Bronchial epithelial cell (primary cell): ENCODE measurements around the gene MCF2L2. TPM values are rescaled to one million over a fixed set of nuclear protein-coding genes. Genes with fewer than 3 reads are reported as not detected.
A peak's percentile ranks its signal among the peaks of the same experiment; 100 is the strongest.

Experiments
- DNase-seq: peaks from one replicate; pipeline ENCODE4 v3.0.0-alpha.2; 2010; ENCODE audit warnings: low read depth
- FAIRE-seq: peaks from 2 replicates; lab custom pipeline; 2011; peaks lifted over from hg19 to GRCh38; lab: Jason Lieb, UNC
- H3K27me3 ChIP-seq: 2 replicates; pipeline ENCODE4 v1.5.1; 2011; ENCODE audit warnings: low read length; ENCODE audit not compliant: control insufficient read depth, insufficient read depth
- H3K36me3 ChIP-seq: 2 replicates; pipeline ENCODE4 v1.5.1; 2011; ENCODE audit warnings: low read length; ENCODE audit not compliant: control insufficient read depth, insufficient read depth
- H3K4me3 ChIP-seq: 2 replicates; pipeline ENCODE4 v1.5.1; 2011; ENCODE audit warnings: mild to moderate bottlenecking, low read depth, low read length, control low read depth
- CTCF ChIP-seq: IDR thresholded peaks from 2 replicates; pipeline ENCODE4 v1.5.1; 2011; ENCODE audit warnings: mild to moderate bottlenecking, moderate library complexity, low read length, control low read depth, inconsistent platforms; ENCODE audit not compliant: insufficient read depth, severe bottlenecking
- total RNA-seq: library from RNA; depleted of rRNA; stranded (reverse); fragments of >200 nt; gene quantifications from 2 replicates; pipeline ENCODE4 v1.2.1, GENCODE V29; 2014

Gene MCF2L2
- total RNA-seq, 1 donor from 2014 or later = 0.26 TPM

- TF ChIP-seq CTCF = no peak
- Histone ChIP-seq H3K36me3 (no peaks in the 10 kb centered on the region), H3K4me3 (no peak overlapping the region), H3K27me3 (no peaks in the 10 kb centered on the region)
- no peak for FAIRE-seq
- DNase-seq = no peak
These were observed 179.3 kb downstream of the MCF2L2 start for GRCh38 chr3:183249006-183249718.

GRCh38 chr3:183247011-183247589 is 181.3 kb downstream of the MCF2L2 start:
- H3K4me3 ChIP-seq = no peak overlapping the region

GRCh38 chr3:183244981-183245476 is 183.4 kb downstream of the MCF2L2 start:
- no peaks in the 10 kb centered on the region for H3K27me3 ChIP-seq
- no peaks in the 10 kb centered on the region for H3K36me3 ChIP-seq
- FAIRE-seq (no peak), DNase-seq (no peak)
- no peak overlapping the region for H3K4me3 ChIP-seq
- TF ChIP-seq CTCF = no peak

More at GRCh38 chr3:183247011-183247589, 181.3 kb downstream of the MCF2L2 start:
- FAIRE-seq (no peak), DNase-seq (no peak)
- TF ChIP-seq CTCF = no peak
- H3K27me3 ChIP-seq = no peaks in the 10 kb centered on the region
- H3K36me3 ChIP-seq = no peaks in the 10 kb centered on the region

- Histone ChIP-seq H3K4me3 (no peak overlapping the region), H3K27me3 (no peaks in the 10 kb centered on the region), H3K36me3 (no peaks in the 10 kb centered on the region)
- DNase-seq (peak; percentile 61), FAIRE-seq (no peak)
- TF ChIP-seq CTCF = no peak
These were observed 184.2 kb downstream of the MCF2L2 start for GRCh38 chr3:183244219-183244618.

GRCh38 chr3:183242431-183242830 is 186.0 kb downstream of the MCF2L2 start:
- Histone ChIP-seq H3K27me3 (no peaks in the 10 kb centered on the region), H3K36me3 (no peaks in the 10 kb centered on the region), H3K4me3 (no peak overlapping the region)
- TF ChIP-seq CTCF = no peak
- no peak for DNase-seq
- no peak for FAIRE-seq
